Pons (tissue), 1 donor: Measurements from ENCODE around the gene ZNF611.
"Not testable (repeated sequence)": the region's sequence is repeated elsewhere in the genome, so short reads cannot be mapped to it uniquely, and the experiment has no call there.

Experiments
- DNase-seq: peaks from one replicate; pipeline ENCODE4 v3.0.0-alpha.2; 2016; ENCODE audit warnings: low spot score

Gene ZNF611

DNA sequence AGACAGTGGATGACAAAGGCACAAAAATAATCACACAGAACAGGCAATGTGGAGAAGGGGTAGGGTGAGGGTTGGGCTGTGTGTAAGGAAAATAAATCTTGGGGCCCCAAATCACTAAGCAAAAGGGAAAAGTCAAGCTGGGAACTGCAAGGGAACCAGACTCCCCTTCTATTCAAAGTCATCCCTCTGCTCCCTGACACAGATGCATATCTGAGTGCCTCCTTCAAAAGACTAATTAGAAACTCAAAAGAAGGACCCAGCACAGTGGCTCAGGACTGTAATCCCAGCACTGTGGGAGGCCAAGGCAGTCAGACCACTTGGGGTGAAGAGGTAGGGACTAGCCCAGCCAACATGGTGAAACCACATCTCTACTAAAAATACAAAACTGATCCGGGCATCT is 18.3 kb downstream of the ZNF611 start:
- no peak for DNase-seq

DNA sequence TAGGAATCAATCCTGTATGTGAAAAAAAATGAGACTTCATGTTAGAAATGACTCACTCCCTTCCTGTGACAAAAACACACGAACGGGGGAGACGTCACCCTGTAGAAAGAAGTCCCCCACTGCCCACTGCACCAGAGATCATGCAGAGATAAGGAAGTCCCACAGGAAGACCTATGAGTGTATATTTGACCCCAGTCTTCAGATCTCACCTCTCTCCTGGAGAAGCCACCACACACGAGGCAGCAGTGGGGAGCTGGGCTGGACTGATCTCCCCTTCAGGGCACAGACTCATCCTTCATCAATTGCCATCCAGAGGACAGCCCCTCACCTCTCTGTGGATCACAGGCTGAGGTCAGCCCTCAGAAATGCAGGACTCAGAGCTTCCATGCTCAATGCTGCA is 18.9 kb downstream of the ZNF611 start:
- not testable (repeated sequence) for DNase-seq

DNA sequence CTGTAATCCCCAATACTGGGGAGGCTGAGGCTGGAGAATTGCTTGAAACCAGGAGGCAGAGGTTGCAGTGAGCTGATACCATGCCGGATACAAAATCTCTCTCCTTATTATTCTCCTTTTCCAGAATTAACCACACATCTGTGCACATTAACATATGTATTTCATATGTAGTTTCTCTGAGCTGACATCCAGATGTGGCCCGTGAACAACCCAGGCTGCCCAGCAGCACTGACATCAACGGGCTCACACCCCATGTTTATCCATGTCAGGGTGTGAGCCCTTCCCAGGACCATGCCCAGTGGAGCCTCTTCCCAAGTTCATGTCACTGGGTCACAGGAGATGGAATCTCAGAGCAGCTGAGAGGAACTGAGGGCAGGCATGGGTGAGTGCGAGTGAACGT is 19.5 kb downstream of the ZNF611 start:
- DNase-seq: not testable (repeated sequence)

DNA sequence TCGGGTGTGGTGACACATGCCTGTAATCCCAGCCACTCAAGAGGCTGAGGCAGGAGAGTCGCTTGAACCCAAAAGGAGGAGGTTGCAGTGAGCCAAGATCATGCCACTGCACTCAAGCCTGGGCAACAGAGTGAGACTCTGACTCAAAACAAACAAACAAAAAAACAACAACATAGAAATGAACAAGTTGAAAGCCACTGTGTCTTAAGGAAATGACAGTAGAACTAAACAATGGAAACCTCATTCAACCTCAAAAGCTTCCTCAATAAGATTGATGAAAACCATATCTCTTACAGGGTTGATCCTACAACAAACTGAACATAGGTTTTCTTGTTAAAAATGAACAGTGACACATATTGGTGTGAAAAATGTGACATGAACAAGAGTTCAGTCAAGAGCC is 21.8 kb downstream of the ZNF611 start:
- not testable (repeated sequence) for DNase-seq

DNA sequence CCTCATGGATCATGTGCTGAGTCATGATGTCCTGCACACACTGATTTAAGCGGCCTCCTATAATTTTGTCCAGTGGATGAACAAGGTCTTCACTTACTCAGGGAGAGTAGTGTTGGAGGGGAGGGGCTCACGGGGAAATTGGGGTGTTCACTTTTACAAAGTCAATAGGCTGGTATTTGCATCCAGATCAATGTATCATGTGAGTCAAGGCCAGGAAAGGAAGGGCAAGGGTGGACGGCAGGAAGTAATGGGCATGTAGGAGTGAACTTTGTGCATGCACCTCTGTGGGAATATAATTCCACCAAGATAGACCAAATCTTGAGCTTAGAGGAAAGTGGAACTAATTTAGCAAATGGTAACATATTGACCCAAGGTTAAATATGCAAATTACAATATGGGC is 23.2 kb downstream of the ZNF611 start:
- not testable (repeated sequence) for DNase-seq

DNA sequence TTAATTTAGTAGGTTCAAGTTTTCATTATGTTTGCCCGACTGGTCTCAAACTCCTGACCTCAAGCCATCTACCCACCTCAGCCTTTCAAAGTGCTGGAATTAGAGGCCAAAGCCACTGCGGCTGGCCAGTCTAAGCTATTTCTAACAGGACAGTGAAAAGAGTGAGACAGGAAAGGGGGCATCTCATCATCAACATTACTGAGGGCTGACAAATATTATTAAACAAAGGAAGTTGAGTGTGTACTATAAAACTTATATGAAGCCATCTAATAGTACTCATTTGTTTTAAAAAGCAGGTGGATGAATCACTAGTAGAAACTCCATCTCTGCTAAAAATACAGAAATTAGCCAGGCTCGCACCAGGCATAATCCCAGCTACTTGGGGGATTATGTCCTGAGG is 24.3 kb downstream of the ZNF611 start:
- no peak for DNase-seq

DNA sequence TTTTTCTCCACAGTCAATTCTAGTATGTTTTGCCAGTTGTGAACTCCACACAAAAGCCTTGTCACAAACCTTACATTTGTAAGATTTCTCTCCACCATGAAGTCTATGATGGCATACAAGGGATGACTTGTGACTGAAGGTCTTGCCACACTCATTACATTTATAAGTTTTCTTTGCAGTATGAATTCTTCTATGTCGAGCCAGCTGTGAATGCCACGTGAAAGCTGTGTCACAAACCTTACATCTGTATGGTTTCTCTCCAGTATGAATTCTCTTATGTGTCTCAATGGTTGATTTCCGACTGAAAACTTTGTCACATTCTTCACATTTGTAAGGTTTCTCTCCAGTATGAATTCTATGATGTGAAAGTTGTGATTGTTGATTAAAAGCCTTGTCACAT is 29.2 kb downstream of the ZNF611 start:
- DNase-seq: not testable (repeated sequence)

DNA sequence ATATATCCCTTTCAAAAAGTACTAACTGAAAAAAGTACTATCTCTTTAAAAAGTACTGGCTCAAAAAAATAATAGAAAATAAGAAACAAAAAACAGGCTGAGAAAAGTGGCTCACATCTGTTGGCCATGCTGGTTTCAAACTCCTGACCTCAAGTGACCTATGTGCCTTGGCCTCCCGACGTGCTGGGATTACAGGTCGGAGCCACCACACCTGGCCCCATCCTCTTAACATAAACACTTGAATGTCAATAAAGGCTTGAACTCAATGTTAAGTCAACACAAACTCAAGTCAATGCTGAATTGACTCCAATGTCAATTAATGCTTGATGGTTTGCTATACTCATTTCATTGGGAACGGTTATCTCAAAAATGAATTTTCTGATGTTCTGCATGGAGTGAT is 30.9 kb downstream of the ZNF611 start:
- no peak for DNase-seq

DNA sequence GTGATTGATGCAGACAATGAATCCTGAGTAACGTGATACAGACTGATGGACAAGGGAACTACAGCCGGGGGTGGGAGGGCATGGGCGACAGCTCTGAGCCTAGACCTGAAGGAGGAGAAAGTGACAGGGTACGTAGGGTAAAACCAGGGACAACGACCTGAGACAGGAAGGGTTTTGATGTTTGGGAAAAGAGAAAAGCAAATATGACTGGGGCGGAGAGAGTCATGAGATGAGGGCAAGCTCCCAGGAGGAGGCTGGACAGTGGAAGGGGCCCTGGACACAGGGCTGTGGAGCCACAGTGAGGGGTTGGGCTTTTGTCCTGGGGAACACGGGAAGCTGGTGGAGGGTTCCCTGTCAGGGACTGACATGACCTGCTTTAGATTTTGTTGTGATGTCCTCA is 34.2 kb downstream of the ZNF611 start:
- no peak for DNase-seq

DNA sequence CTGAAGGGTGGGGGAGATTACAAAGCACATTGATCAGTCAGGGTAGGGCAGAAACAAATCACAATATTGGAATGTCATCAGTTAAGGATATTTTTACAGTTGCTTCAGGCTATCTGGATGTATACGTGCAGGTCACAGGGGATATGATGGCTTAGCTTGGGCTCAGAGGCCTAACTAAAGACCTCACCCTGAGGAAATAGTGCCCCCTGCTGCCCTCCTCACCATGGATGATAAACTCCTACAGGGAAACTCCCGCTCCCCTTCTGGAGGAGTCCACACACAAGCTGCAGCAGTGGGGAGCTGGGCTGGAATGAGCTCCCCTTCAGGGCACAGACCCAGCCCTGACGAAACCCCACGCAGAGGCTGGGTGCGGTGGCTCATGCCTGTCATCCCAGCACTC is 35.3 kb downstream of the ZNF611 start:
- DNase-seq: peak; percentile 34

DNA sequence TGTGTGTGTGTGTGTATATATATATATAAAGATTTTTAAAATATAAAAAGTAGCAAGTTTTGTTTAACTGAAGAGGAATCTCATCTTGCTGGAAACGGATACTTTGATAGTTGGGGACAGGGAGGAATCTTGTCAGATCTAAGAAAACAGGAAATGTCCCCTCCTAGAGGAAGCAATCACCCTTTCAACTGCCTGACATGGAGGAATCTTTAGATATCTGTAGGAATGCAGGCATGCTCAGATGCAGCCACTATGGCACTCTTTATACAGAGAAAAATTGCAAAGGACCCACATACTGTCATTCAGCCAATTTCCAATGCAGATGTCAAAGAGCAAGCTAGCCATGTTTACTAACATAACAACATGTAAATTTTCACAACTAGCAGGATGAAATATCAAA is 38.8 kb downstream of the ZNF611 start:
- no peak for DNase-seq

DNA sequence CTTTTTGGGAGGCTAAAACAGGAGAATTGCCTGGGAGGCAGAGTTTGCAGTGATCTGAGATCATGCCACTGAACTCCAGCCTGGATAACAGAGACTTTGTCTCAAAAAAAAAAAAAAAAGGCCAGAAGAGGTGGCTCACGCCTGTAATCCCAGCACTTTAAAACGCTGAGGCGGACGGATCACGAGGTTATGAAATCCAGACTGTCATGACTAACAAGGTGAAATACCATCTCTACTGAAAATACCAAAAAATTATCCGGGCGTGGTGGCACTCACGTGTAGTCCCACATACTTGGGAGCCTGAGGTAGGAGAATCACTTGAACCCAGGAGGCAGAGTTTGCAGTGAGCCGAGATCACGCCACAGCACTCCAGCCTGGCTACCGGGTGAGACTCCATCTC is 39.9 kb downstream of the ZNF611 start:
- no peak for DNase-seq

DNA sequence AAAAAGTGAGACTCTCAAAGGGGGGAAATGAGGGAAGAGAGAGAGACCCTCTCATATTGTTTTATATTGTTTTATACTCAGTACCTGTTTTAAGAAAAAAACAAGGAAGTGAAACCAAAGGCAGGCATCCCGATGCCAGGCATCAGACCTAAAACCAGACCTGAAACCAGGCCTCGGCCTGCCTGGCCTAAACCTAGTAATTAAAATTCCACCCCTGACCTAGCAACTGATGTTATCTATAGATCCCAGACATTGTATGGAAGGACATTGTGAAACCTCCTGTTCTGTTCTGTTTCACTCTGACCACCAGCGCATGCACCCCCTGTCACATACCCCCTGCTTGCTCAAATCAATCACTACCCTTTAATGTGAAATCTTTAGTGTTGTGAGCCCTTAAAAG is 40.6 kb downstream of the ZNF611 start:
- not testable (repeated sequence) for DNase-seq

DNA sequence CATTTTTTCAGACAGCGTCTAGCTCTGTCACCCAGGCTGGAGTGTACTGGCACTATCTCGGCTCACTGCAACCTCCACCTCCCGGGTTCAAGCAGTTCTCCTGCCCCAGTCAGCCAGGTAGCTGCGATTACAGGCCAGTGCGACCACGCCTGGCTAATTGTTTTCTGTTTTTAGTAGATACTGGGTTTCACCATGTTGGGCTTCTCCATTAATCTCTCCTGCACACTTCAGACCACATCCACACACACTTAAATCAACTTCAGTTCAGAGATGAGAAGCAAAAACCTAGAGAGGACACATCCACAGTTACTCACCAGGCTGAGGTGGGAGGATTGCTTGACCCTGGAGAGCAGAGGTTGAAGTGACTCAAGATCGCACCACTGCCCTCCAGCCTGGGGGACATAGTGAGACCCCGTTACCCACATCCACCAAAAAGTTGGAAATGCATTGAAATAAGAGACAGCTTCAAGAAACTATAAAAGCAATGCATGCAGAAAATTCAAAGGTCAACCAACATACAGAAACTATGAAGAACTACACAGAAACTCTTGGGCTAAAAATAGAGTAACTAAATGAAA is 42.3 kb downstream of the ZNF611 start:
- no peak for DNase-seq

DNA sequence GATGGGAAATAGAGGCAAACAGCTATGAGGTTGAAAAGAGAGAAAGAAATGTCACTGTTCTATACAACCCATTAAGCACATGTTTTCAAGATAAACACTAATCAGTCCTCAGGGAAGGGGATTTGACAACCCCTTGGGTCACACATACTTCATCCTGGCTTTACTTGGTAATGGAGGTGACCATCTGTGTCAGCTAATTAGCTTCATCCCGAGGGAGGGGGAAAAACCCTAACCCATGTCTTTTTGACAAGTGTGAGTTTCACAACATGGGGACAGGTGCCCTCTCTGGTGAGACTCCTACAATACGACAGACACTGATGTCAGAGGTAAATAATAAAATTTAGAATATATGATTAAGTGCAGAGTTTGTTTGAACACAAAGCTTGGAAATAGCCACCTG is 43.1 kb downstream of the ZNF611 start:
- no peak for DNase-seq

DNA sequence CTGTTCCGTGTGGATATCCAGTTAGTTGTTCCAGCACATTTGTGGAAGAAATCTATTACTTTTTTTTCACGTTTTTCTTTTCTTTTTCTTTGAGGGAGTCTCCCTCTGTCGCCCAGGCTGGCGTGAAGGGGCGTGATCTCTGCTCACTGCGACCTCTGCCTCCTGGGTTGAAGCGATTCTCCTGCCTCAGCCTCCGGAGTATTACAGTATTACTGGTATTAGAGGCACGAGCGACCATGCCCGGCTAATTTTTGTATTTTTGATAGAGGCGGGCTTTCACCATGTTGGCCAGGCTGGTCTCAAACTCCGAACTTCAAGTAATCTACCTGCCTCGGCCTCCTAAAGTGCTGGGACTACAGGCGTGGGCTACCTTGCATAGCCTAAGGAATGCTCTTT is 43.6 kb downstream of the ZNF611 start:
- DNase-seq: no peak

DNA sequence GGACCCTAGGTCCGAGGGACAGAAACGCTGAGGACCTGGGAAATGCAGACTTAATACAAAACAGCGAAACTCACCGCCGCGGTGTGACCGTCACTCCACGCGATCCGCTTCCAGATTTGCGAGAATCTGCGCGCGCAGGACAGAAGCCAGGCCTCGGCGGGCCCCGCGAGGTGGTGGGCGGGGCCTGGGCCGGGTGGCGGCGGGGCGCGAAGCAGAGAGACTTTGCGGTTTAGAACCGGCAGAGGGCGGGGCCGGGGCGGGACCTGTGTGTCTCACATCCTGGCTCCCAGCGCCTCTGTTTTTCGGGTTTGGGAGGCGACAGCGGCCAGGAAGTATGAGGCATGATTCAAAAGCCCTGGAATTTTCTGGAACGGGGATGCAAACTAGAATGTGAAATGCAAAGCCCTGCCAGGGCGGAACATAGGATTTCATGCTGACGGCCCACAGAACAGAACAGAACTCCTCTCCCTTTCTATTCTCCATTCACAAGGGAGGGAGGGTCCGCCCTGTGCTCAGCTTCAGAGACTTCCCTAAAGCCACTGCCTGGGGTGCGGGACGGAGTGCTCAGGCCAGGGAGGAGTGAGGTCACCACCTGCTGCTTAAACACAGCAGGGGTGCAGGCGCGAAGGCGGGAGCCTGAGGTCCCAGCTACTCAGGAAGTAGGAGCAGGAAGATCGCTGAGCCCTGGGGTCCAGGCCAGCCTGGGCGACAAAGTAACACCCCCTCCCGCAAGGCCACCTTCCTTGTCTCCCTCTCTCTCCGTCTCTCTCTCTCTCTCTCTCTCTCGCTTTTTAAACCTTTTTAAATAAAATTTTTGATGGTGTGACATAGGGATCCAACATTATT is 44.3 kb downstream of the ZNF611 start:
- DNase-seq: peak; percentile 90

DNA sequence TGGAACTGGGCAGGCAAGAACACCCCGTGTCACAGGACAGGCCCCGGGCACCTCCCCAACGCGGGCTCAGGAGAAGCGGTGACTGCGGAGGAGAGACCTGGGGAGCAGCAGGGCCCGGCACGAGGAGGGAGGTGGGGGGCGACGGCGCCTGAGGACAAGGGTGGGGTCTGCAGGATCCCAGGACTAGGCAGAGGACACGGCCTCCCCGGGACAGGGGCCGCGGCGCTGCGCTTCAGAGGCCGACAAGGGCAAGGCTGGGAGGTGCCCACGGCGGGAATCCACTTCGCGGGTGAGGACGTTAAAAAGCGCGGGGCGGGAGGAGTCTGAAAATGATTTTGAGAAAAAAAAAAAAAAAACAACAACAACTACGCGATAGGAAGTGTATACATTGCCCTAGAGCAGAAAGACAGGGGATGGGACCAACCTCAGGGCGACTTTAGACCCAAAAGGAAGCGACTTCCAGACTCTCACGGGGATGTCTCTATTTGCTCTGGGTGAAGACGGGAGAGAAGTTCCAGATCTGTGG is 44.9 kb downstream of the ZNF611 start:
- no peak for DNase-seq

DNA sequence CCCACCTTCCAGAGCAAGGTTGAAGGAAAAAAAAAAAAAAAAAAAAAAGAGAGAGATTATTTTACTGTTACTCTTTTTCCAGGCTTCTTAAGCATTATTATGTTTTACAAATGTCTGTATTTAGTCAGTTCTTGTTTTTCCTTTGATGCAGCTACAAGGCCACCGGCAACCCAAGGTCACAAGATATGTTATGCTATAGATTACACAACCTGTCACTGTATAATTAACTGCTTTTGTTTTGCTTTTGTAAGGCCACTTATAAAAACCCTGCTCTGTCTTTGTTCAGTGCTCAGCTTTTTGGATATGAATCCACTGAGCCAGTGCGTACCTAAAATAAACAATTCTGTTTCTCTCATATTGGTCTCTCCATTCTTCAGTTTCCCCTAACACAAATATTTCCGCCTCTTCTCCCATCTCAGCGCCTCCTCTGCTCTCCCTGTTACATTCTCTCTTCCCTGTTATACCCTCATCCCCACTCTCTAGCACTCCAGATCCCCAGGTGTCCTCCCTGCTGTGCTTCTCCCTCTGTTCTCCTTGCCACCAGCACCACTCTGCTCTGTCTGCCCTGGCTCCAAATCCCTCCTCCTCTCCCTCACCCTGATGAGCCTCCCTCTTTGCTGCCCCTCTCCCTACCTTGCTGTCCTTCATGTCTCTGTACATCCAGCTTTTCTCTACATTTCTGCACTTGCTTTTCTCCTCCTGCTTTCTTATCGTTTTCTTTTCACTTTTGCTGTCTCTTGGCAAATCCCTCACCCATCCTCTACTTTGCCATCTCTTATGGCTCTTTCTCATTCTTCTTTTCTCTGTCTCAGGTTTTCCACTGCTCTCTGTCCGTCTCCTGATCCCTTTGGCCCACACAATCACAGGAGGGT is 45.7 kb downstream of the ZNF611 start:
- peak; percentile 14 for DNase-seq

DNA sequence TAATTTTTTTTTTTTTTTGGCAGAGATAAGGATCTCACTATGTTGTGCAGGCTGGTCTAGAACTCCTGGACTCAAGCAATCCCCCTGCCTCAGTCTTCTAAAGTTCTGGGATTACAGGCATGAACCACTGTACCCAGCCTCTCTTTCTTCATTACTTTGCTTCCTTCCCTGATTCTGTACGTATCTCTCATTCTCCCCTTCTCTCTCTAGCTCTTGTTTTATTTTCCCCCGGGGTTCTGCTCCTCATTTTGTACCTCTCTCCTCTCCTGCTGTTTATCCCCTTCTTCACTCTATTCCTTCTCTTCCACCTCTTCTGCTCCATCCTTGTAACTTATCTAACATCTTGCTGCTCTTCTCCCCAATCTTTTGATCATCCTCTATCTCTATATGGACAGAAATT is 46.5 kb downstream of the ZNF611 start:
- no peak for DNase-seq

DNA sequence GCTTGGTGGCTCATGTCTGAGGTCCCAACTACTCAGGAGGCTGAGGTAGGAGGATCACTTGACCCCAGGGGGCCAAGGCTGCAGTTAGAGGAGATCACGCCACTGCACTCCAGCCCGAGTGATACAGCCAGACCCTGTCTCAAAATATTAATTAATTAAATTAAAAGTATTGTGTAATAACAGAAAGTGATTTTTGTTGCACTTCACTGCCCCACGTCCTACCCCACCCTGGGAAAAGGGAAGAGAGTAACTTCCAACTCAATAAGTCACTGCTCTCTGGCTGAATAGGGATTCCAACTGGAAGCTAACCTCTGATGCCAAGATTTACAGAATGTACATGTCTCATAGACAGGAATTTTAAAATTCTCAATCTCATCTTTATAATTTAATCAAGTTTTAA is 47.2 kb downstream of the ZNF611 start:
- DNase-seq: no peak

DNA sequence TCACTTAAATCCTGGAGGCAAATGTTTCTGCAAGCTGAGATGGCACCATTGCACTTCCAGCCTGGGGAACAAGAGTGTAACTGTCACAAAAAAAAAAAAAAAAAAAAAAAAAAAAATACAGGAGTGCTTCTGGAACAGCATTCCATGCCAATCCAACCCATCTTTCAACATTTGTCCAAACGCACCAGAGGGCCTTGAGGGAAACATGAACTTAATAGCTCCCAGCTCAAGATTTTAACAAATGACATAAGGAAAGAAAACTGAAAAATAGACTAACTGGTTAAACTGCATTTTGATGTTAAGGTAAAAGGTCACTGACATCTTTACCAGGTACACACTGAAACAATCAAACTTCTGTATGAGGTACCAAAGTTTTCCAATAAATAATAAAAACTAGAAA is 49.0 kb downstream of the ZNF611 start:
- DNase-seq: no peak

DNA sequence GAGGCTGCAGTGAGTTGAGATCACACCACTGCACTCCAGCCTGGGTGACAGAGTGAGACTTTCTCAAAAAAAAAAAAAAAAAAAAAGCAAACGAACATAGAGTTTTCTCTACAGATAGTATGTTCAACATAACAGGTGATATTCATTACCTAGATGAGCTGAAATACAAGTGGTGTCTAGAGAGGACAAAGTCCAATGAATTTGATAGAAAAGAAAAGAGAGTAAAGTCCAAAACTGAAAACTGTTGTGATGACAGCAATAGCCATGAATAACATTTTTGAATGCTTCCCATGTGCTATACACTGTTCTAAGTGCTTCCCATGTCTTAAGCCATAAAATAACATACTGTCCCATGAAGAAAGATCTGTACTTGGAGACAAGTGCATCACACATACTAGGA is 53.6 kb downstream of the ZNF611 start:
- not testable (repeated sequence) for DNase-seq
